Middle frontal gyrus (tissue), 1 donor: ENCODE data around the gene PARD6B.
"Not testable (repeated sequence)": the region's sequence is repeated elsewhere in the genome, so short reads cannot be mapped to it uniquely, and the experiment has no call there.

Experiments
- DNase-seq: peaks from one replicate; pipeline ENCODE4 v3.0.0-alpha.2; 2015; ENCODE audit warnings: low spot score; ENCODE audit errors: extremely low spot score

The PARD6B gene

DNA sequence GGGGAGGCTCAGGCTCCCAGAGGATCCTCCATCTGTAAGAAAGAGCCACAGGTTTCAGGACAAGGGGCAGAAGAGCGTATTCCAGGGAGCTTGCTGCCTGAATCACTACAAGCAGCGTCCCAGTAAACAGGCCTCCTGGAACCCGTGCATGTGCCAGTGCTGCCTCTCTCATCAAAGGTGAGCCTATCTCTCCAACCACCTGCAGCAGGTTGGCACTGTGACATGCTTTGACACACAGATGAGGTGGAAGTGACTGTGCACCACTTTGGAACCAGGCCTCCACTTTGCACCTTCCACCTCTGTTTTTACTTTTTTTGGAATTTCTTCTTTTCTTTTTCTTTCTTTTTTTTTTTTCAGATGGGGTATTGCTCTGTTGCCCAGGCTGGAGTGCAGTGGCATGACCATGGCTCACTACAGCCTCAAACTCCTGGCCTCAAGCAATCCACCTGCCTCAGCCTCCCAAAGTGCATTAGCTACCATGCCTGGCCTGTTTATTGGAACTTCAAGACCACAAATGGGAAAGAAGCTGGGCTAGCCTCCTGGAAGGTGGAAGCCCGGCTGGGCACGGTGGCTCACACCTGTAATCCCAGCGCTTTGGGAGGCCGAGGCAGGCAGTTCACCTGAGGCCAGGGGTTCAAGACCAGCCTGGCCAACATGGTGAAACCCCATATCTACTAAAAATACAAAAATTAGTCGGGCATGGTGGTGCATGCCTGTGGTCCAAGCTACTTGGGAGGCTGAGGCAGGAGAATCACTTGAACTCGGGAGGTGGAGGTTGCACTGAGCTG, 27.5 kb upstream of the PARD6B start:
- DNase-seq = not testable (repeated sequence)

DNA sequence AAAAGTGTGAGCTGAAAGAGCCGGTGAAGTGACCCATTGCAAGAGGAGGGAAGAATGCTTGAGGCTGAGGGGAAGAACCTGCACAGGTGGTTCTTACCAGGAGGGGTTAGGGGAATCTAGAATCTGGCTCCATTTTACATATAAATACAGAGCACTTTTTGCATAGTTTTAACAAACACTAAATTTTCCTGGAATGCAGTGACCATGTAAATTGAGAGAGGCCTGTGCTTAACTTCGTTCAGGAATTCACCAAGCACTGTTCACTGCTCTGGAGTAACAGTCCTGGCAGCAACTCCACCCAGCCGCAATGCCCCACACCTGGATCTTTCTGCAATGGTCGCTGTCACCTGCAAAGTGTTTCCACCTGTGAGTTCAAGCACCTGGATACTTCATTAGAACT, 26.9 kb upstream of the PARD6B start:
- DNase-seq = no peak

DNA sequence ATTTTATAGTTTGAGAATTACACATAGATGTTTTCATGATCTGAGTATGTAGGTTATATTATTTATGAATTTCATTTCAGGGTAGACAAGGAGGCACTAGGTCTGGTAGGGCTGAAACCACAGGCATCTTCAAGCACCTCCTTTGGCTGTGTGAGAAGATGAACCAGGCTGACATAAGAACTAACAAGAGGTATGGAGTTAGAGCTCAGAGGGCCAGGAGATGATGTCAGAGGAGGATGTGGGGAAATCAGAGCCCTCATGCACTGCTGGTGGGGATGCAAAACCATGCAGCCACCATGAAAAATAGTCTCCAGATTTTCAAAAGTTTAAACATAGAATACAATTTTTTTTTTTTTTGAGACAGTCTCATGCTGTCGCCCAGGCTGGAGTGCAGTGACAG, 26.4 kb upstream of the PARD6B start:
- no peak for DNase-seq

DNA sequence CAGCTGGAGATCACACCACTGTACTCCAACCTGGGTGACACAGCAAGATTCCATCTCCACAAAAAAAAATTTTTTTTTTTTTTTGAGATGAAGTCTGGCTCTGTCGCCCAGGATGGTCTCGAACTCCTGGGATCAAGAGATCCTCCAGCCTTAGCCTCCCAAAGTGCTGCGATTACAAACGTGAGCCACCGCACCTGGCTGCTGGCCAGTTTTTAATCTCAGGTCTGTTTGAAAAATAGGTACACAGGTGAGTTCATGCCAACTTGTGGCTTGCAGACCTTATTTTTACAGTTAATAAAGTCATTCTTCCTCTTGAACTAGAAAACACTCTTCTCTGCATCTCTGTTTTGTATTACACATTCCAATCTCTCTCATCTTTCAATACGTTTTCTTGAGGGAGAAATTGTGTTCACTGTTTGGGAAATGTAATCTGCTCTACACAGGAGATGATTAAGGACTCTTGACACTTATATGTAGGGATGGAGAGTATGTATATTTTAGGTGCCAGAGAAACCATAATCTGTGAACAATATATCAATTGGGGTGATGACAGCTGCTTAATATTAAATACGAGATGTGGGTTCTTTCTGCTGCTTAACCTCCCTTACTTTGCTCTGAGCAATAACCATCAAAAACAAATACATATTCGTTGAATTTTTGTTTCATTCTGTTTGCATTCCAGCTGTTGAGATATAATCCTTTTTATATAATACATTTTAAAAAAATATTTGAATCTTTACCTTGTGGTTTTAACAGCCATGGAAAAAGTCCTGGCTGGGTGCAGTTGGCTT, 22.3 kb upstream of the PARD6B start:
- DNase-seq = no peak

DNA sequence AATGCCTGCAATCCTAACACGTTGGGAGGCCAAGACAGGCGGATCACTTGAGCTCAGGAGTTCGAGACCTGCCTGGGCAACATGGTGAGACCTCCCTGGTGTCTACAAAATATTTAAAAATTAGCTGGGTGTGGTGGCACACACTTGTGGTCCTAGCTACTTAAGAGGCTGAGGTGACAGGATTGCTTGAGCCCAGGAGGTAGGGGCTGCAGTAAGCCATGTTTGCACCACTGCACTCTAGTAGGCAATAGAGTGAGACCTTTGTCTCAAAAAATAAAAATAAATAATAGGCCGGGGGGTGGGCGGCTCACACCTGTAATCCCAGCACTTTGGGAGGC, 21.8 kb upstream of the PARD6B start:
- DNase-seq = no peak

DNA sequence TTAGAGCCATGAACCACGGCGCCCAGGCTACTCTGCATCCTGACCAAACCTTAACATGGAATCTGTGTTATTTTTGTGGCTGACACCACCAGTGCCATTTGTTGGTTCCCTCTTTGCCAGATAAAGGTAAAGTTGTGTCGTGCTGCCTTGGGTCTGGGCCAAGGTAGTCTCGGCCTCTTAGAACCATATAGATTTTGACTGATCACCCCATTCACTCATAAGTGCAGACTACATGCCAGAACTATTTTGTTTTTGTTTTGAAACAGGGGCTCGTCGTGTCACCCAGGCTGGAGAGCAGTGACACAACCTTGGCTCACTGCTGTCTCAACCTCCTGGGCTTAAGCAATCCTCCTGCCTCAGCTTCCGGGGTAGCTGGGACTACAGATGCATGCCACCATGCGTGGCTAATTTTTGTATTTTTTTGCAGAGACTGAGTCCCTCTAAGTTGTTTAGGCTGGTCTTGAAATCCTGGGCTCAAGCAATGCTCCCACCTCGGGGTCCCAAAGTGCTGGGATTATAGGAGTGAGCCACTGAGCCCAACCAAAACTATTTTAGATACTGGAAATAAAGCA, 20.8 kb upstream of the PARD6B start:
- DNase-seq = no peak

DNA sequence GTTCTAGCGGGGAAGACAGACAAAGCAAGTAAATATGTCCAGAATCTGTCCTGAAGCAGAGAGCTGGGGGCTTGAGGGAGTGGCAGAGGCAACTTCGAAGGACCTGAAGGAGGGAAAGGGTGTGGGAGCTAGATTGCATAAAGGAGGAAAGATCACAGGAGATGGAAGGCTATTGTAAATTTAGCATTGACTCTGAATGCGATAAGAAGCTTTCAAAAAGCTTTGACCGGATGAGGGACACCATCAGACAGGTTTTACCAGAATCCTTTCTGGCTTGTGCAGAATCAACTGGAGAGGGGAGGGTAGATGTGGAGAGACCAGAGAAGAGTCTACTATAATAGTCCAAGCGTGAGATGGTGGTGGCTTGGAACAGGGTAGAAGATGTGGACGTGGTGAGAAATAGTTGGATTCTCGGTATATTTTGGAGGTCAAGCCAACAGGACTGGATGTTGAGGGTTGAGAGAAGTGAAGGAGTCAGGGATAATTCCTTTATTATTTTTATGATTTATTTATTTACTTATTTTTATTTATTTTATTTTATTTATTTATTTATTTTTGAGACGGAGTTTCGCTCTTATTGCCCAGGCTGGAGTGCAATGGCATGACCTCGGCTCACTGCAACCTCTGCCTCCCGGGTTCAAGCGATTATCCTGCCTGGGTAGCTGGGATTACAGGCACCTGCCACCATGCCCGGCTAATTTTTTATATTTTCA, 20.1 kb upstream of the PARD6B start:
- DNase-seq = no peak

DNA sequence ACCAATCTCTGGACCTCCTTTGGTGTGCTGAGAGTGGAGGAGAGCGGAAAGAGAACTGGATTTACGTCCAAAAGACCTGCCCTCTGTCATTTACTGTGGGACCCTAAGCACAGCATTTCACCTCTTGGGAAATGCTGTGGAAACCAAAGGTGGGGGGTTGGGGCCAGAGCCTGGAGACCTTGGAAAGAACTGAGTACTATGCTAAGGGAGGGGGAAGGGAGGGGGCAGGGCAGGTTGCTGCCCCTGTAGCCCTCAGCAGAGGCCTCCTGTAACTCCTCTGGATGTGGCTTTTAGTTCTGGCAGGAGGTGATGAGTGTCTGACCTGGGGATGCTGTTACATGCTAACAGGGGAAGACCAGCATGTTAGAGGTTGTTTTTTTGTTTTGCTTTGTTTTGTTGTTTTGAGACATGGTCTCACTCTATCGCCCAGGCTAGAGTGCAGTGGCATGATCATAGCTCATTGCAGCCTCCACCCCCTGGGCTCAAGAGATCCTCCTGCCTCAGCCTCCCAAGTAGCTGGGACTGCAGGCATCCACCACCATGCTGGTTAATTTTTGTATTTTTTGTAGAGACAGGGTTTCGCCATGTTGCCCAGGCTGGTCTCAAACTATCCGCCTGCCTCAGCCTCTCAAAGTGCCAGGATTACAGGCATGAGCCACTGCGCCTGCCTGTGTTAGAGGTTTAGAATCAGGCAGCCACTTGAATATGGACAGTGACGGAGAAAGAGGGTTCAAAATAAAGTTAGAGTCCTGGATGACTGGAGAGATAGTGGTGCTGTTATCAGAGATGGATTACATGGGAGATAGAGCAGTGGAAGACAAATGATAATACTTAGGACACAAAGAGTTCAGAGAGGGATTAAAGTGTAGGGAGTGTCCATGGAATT, 18.4 kb upstream of the PARD6B start:
- DNase-seq = no peak

DNA sequence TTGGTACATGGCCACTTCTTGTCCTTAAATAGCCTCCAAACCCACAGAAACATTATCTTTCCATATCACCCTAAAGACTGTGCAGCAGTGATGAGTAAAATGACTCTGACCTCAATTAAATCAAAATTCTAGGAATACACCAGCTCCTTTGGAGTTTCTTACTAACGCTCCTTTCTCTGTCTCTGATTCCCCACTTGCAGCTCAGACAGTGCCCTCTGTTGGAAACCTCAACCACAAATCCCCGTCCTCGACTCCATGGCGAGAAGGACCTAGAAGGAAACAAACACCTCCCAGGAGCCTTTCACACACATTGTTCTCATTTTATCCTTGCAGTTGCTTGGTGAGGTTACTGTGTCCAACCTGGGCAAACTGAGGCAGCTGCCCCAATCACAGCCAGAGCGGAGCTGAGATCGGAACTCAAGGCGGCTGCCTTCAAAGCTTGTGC, 17.7 kb upstream of the PARD6B start:
- DNase-seq = no peak

DNA sequence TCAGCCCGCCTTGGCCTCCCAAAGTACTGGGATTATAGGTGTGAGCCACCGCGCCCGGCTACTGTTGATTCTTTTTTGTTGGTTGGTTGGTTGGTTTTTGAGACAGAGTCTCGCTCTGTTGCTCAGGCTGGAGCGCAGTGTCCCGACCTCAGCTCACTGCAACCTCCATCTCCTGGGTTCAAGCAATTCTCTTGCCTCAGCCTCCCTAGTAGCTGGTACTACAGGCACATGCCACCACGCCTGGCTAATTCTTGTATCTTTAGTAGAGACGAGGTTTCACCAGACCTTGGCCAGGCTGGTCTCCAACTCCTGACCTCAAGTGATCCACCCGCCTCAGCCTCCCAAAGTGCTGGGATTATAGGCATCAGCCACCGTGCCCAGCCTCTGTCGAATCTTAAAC, 17.0 kb upstream of the PARD6B start:
- DNase-seq = not testable (repeated sequence)

DNA sequence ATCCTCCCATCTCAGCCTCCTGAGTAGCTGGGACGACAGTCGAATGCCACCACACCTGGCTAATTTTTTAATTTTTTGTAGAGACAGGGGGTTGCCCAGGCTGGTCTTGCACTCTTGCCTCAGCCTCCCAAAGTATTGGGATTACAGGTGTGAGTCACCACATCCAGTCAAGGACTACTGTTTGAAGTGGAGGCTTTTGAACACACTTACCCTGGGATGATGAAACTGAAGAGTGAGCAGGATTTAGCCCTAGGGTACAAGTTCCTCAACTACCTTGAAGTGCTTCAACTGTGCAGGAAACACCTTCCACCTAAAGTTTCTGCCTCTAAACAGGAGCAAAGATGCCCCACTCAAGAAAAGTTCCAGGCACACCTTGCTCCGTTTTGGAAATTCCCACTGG, 15.7 kb upstream of the PARD6B start:
- DNase-seq = no peak

DNA sequence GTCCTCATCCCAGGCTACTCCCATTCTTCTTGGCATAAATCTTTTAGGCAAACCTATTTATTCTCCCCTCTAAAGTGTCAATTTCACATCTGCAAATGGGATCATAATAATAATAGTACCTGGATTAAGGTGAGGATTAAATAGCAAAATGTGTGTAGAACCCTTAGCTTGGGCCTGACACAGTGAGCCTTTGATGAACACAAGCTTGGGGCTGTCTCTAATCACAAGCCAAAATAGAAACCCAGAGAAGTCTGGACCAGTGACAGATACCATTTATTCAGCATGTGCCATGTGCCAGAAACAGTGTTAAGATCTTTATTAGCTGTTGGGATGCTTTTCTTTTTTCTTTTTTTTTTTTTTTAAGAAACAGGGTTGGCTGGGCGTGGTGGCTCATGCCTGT, 14.9 kb upstream of the PARD6B start:
- no peak for DNase-seq

DNA sequence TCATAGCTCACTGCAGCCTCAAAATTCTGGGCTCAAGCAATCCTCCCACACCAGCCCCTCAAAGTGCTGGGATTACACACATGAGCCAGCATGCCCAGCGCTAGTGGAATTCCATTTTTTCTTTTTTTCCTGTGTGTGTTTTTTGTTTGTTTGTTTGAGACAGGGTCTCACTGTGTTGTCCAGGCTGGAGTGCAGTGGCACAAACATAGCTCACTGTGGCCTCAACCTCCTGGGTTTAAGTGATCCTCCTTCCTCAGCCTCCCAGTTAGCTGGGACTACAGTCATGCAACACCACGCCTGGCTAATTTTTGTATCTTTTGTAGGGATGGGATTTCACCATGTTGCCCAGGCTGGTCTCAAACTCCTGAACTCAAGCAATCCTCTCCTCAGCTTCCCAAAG, 14.1 kb upstream of the PARD6B start:
- no peak for DNase-seq

DNA sequence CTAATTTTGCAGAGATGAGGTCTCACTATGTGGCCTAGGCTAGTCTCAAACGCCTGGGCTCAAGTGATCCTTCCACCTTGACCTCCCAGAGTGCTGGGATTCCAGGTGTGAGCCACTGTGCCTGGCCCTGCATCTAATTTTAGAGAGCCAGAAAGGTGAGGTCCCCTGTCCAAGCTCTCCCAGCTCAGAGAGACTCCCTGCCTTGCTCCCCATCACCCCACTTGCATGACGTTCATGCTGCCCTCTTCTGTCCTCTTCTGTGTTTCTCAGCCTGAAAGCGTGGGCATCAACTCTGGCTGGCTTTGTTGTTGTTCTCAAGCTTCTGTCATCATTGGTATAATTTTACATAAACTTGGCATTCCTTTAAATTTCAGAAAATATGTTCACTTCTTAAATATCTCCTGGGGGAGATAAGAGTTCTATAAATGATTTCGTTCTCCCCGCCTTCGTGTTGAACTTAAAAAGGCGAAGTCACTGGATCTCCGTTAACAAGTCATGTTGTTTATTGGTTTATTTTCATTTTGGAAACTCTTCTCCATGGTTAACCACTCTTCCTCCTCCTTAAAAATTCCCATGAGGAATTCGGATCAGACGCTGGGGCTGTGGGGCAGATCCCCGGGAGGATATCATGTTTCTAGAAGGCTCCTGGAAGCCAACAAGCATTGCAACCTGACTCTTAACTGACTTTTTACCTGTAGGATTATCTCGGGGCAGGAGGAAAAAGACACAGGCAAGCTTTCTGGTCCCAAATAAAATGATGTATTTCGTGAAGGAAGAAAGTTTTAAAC, 13.2 kb upstream of the PARD6B start:
- DNase-seq = no peak

DNA sequence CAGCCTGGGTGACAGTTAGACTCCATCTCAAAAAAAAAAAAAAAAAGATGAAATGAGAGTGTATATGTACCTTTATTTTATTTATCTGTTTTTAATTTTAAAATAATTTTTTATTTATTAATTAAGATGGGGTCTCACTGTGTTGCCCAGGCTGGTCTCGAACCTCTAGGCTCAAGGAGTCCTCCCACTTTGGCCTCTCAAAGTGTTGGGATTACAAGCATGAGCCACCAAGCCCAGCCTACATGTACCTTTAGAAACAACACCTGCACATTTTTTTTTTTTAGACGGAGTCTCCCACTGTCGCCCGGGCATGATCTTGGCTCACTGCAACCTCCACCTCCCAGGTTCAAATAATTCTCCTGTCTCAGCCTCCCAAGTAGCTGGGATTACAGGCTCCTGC, 12.1 kb upstream of the PARD6B start:
- no peak for DNase-seq

DNA sequence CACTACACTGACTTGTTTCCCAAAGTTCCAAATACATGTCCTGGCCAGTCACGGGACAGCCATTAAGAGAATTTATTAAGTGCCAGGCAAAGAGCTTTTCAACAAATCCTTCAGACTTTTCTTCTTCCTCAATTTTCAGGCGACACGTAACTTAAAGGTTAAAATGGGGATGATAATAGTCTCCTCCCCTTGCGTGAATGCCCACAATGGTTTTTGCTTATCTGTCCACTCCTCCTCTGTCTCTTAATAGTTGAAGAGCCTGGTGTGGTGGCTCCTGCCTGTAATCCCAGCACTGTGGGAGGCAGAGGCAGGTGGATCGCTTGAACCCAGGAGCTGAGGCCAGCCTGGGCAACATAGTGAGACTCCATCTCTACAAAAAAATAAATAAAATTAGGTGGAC, 11.4 kb upstream of the PARD6B start:
- DNase-seq = no peak

DNA sequence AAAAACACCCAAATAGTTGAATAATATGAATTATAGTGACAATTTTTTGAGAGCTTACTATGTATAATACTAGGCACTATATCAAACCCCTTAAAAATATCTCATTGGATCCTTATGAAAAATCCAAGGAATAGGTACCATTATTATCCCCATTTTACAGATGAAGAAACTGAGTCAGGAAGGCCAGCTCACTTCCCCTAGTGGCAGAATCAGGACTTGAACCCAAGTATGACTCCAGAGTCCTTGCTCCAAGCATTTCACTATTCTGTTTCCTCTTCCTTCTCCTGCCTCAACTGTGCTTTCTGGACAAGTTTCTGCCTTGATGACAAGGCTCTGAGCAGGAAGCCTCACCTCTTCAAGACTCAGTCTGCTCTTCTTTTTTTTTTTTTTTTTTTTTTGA, 10.8 kb upstream of the PARD6B start:
- DNase-seq = no peak

DNA sequence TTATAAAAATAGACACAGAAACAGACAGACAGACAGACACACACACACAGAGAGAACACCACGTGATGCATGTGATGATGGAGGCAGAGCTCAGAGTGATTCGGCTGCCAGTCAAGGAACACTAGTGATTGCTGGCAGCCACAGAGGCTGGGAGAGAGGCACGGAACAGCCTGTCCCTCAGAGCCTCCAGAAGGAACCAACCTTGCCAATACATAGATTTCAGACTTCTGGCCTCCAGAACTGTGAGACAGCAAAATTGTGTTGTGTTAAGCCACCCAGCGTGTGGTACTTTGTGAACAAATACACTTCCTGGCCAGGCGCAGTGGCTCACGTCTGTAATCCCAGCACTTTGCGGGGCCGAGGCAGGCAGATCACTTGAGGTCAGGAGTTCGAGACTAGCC, 9.5 kb upstream of the PARD6B start:
- no peak for DNase-seq

DNA sequence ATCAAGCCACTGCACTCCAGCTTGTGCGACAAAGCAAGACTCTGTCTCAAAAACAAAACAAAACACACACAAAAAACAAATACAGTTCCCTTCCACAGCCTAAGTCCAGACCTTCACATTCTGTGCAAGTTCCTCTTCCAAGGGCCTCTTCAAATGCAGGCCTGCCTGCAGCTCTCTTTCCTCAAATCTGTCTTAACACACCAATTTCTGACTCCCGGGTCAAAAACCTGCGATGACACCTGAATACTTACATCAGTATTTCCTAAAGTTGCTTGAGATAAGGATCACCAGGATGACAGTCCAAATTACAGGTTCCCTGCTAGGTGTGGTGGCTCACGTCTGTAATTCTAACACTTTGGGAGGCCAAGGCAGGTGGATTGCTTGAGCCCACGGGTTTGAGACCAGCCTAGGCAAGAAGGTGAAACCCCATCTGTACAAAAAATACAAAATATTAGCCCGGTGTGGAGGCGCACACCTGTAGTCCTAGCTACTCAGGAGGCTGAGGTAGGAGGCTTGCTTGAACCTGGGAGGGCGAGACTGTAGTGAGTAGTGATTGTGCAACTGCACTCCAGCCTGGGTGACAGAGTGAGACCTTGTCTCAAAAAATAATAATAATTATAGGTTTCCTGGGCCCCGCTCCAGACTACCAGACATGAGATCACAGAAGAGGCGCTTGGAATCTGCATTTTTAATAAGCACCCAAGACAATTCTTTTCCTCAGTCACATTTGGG, 8.8 kb upstream of the PARD6B start:
- no peak for DNase-seq

DNA sequence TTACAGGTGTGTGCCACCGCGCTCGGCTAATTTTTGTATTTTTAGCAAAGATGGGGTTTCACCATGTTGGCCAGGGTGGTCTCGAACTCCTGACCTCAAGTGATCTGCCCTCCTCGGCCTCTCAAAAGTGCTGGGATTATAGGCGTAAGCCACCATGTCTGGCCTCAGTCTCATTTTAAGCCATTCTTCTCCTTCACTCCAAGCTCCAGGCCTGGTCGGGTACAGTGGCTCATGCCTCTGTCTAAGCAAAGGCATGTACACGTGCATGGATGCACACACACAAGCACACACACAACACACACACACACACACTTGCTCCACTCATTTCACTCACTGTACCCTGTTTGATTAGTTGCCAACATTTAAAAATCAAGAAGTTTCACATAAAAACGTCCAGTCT, 7.7 kb upstream of the PARD6B start:
- DNase-seq = no peak
